Left ventricle myocardium superior (tissue), 1 donor: ENCODE data around the gene NFIC. TPM values are rescaled to one million over a fixed set of nuclear protein-coding genes. Genes with fewer than 3 reads are reported as not detected.
A peak's percentile ranks its signal among the peaks of the same experiment; 100 is the strongest.
"Not testable (repeated sequence)": the region's sequence is repeated elsewhere in the genome, so short reads cannot be mapped to it uniquely, and the experiment has no call there.

Experiments used
- ATAC-seq: fragments of 200-7000 bp; cut with Tn5 transposase; one replicate; pipeline ENCODE4 v1.9.1; 2020; ENCODE audit warnings: mild to moderate bottlenecking, moderate library complexity
- DNase-seq: peaks from one replicate; pipeline ENCODE4 v3.0.0-alpha.2; 2020
- intact Hi-C: fragments of 100-400 bp; cut with micrococcal nuclease; formaldehyde crosslinking; loops from one replicate; pipeline ENCODE4 v1.11.0; 2022
- total RNA-seq: library from RNA; stranded (reverse); fragmentation: NEBNext Ultra II Directional; extraction: Animal tissue kit (Norgen Biotek cat#: 25700); gene quantifications from one replicate; pipeline ENCODE4 v1.2.1, GENCODE V29; 2021
- donor health status: DM: no; HTN: yes; CAD: no; lungs with severe emphysema.

Gene NFIC
- total RNA-seq, 1 donor from 2014 or later: 178 TPM

- no peak for DNase-seq
- no peak for ATAC-seq
- intact Hi-C loops: no loop called here
Measured at GRCh38 chr19:3405261-3405653, 38.9 kb downstream of the NFIC start.

GRCh38 chr19:3406571-3407111, 40.3 kb downstream of the NFIC start:
- no peak for DNase-seq
- ATAC-seq: no peak
- intact Hi-C loops: no loop called here

- ATAC-seq: peak; percentile 5
- peak; percentile 74 for DNase-seq
- intact Hi-C loops: no loop called here
Measured at GRCh38 chr19:3407556-3408516, 41.5 kb downstream of the NFIC start.

GRCh38 chr19:3408996-3409345, 42.6 kb downstream of the NFIC start:
- intact Hi-C loops: no loop called here
- DNase-seq (no peak), ATAC-seq (no peak)

GRCh38 chr19:3409346-3410064, 43.1 kb downstream of the NFIC start:
- intact Hi-C loops: no loop called here
- peak; percentile 69 for ATAC-seq
- peak; percentile 90 for DNase-seq

GRCh38 chr19:3411636-3412035, 45.3 kb downstream of the NFIC start:
- intact Hi-C loops: no loop called here

GRCh38 chr19:3412066-3412465, 45.7 kb downstream of the NFIC start:
- ATAC-seq (no peak), DNase-seq (no peak)
- intact Hi-C loops: no loop called here

More at GRCh38 chr19:3411636-3412035, 45.3 kb downstream of the NFIC start:
- DNase-seq (no peak), ATAC-seq (no peak)

- ATAC-seq (no peak), DNase-seq (no peak)
- intact Hi-C loops: no loop called here
Measured at GRCh38 chr19:3413796-3414327, 47.5 kb downstream of the NFIC start.

GRCh38 chr19:3415695-3416094, 49.3 kb downstream of the NFIC start:
- intact Hi-C loops: no loop called here
- ATAC-seq (no peak), DNase-seq (no peak)

- no peak for ATAC-seq
- DNase-seq: no peak
- intact Hi-C loops: loop anchor here (10.0 kb wide), 1 partner anchor 55 kb away; the partner anchor contains the start of gene NFIC
Measured at GRCh38 chr19:3420244-3420755, 53.9 kb downstream of the NFIC start.

- ATAC-seq: no peak
- intact Hi-C loops: loop anchor here (10.0 kb wide), 1 partner anchor 56 kb away; the partner anchor contains the start of gene NFIC
- DNase-seq: no peak
Measured at GRCh38 chr19:3420909-3421619, 54.7 kb downstream of the NFIC start.

GRCh38 chr19:3421656-3422055, 55.3 kb downstream of the NFIC start:
- not testable (repeated sequence) for DNase-seq, ATAC-seq
- intact Hi-C loops: loop anchor here (10.0 kb wide), 1 partner anchor 57 kb away; the partner anchor contains the start of gene NFIC

GRCh38 chr19:3423183-3423829, 56.9 kb downstream of the NFIC start:
- intact Hi-C loops: loop anchor here (10.0 kb wide), 1 partner anchor 59 kb away; the partner anchor contains the start of gene NFIC
- ATAC-seq (peak; percentile 41), DNase-seq (peak; percentile 67)

- DNase-seq (no peak), ATAC-seq (no peak)
- intact Hi-C loops: loop anchor here (10.0 kb wide), 1 partner anchor 62 kb away; the partner anchor contains the start of gene NFIC
Measured at GRCh38 chr19:3426433-3426832, 60.0 kb downstream of the NFIC start.

- DNase-seq, ATAC-seq, intact Hi-C loops: not testable (repeated sequence)
Measured at GRCh38 chr19:3430366-3430680, 63.9 kb downstream of the NFIC start.

GRCh38 chr19:3431760-3432397, 65.5 kb downstream of the NFIC start:
- intact Hi-C loops: no loop called here
- no peak for DNase-seq
- no peak for ATAC-seq

GRCh38 chr19:3433313-3433712, 66.9 kb downstream of the NFIC start:
- intact Hi-C loops: no loop called here
- no peak for ATAC-seq
- no peak for DNase-seq
